Umbilical cord (tissue), 2 donors: ENCODE results near the gene FILIP1L. TPM values are rescaled to one million over a fixed set of nuclear protein-coding genes. Genes with fewer than 3 reads are reported as not detected.

ENCODE experiments used
- DNase-seq: peaks from one replicate; pipeline ENCODE4 v3.0.0-alpha.2; 2015; ENCODE audit warnings: low spot score
- total RNA-seq: library from RNA; depleted of rRNA; stranded (reverse); fragments of >200 nt; gene quantifications from one replicate; pipeline ENCODE4 v1.2.3, GENCODE V29; 2014; ENCODE audit warnings: low replicate concordance; ENCODE audit not compliant: insufficient read depth

Gene FILIP1L
- total RNA-seq: 189 TPM

- DNase-seq: no peak
These were observed at the start of gene FILIP1L for GRCh38 chr3:100114413-100115030. Gene FILIP1L (minus strand): TSS chr3:100114501.

- DNase-seq: peak; percentile 65
These were observed 49.5 kb upstream of the FILIP1L start for GRCh38 chr3:100163787-100164186.

GRCh38 chr3:100160521-100160920 lies 46.2 kb upstream of the FILIP1L start:
- no peak for DNase-seq

- peak; percentile 88 for DNase-seq
These were observed 45.2 kb upstream of the FILIP1L start for GRCh38 chr3:100159331-100160153.

- DNase-seq: no peak
These were observed 44.6 kb upstream of the FILIP1L start for GRCh38 chr3:100158918-100159330.

- DNase-seq: no peak
These were observed 43.4 kb upstream of the FILIP1L start for GRCh38 chr3:100157685-100158084.

GRCh38 chr3:100155590-100155989 lies 41.3 kb upstream of the FILIP1L start:
- DNase-seq: no peak

GRCh38 chr3:100155128-100155527 lies 40.8 kb upstream of the FILIP1L start:
- DNase-seq: no peak

- DNase-seq: no peak
These were observed 39.9 kb upstream of the FILIP1L start for GRCh38 chr3:100154171-100154570.

GRCh38 chr3:100151024-100151707 lies 36.9 kb upstream of the FILIP1L start:
- peak; percentile 49 for DNase-seq

GRCh38 chr3:100150473-100150872 lies 36.2 kb upstream of the FILIP1L start:
- peak; percentile 55 for DNase-seq

GRCh38 chr3:100149713-100150415 lies 35.6 kb upstream of the FILIP1L start:
- DNase-seq: no peak

- no peak for DNase-seq
These were observed 34.8 kb upstream of the FILIP1L start for GRCh38 chr3:100149130-100149529.

- no peak for DNase-seq
These were observed 30.1 kb upstream of the FILIP1L start for GRCh38 chr3:100144255-100144866.

- no peak for DNase-seq
These were observed 27.3 kb upstream of the FILIP1L start for GRCh38 chr3:100141586-100141985.

GRCh38 chr3:100140976-100141375 lies 26.7 kb upstream of the FILIP1L start:
- DNase-seq: no peak

- DNase-seq: no peak
These were observed 22.6 kb upstream of the FILIP1L start for GRCh38 chr3:100136921-100137320.

GRCh38 chr3:100131241-100131640 lies 16.9 kb upstream of the FILIP1L start:
- DNase-seq: no peak

GRCh38 chr3:100129941-100130340 lies 15.6 kb upstream of the FILIP1L start:
- peak; percentile 11 for DNase-seq

- no peak for DNase-seq
These were observed 14.3 kb upstream of the FILIP1L start for GRCh38 chr3:100128565-100128964.

GRCh38 chr3:100127792-100128191 lies 13.5 kb upstream of the FILIP1L start:
- DNase-seq: peak; percentile 44
